ENCODE results near the gene SYNGAP1. TPM values are rescaled to one million over a fixed set of nuclear protein-coding genes. Genes with fewer than 3 reads are reported as not detected.

The SYNGAP1 gene
- total and polyA plus RNA-seq, 2 of the 4 experiments (the other 2 are of a cell fraction): 1.4 to 17.0 TPM

DNA sequence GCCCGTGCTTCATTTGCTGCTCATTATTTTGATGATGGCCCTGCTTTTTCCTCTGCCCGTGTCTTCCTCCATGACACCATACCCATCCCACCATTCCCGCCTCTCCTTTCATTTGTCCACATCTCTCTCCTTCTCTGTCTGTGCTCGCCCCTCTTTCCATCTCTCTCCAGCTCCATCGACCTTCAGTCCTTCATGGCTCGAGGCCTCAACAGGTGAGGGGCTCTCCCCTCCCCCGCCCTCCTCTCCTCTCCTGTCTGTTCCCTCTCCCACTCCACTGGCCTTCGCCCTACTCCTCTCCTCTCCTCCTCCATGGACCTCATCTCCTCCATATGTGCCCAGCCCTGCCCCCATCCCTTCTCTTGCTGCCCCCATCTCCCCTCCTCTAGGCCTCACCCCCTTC is 22.4 kb downstream of the SYNGAP1 start:
- Histone ChIP-seq H4K91ac (ENCODE audit: insufficient read depth, low read depth, low read length) (no peak overlapping the region), H2AK5ac (ENCODE audit: low read depth, low read length) (no peak overlapping the region), H2BK5ac (ENCODE audit: low read depth, low read length, poor library complexity, severe bottlenecking) (no peak overlapping the region), H4K8ac (ENCODE audit: low read depth in 2 of 2, low read length in 2 of 2) (no peak overlapping the region), H4K20me1 (ENCODE audit: insufficient read depth, low read length) (no peaks in the 10 kb centered on the region), H3K23ac (ENCODE audit: low read depth, low read length) (no peak overlapping the region), H3K79me1 (ENCODE audit: low read depth in 1 of 2, low read length in 2 of 2) (peaks cover 0 to 9% of the 10 kb centered on the region in 2 experiments; a peak in 2 of 4 replicates), H3K4ac (ENCODE audit: low read depth, low read length) (no peak overlapping the region), H2AK9ac (replicated peaks; ENCODE audit: low read depth, low read length, poor library complexity) (no peak overlapping the region), H3K4me2 (ENCODE audit: low read depth, low read length) (no peak overlapping the region), H3K27me3 (ENCODE audit: control insufficient read depth, insufficient read depth, low read length) (no peaks in the 10 kb centered on the region), H3K4me1 (ENCODE audit: control insufficient read depth, insufficient read depth, low read length) (no peaks in the 10 kb centered on the region), H3K9me3 (ENCODE audit: control insufficient read depth, insufficient read depth, low read length) (no peaks in the 10 kb centered on the region), H2BK120ac (ENCODE audit: low read depth, low read length) (no peak overlapping the region), H4K5ac (ENCODE audit: low read depth, low read length) (no peak overlapping the region), H3K56ac (ENCODE audit: extremely low read depth, insufficient read depth, low read length) (no peak overlapping the region), H3K9ac (ENCODE audit: low read depth, low read length) (no peak overlapping the region), H3K4me3 (ENCODE audit: insufficient read depth, low read depth, low read length) (no peak overlapping the region), H3K27ac (ENCODE audit: insufficient read depth, low read length) (no peak overlapping the region), H2BK20ac (ENCODE audit: low read depth, low read length) (no peak overlapping the region), H2BK15ac (ENCODE audit: low read depth, low read length) (no peak overlapping the region), H3K9me1 (ENCODE audit: insufficient read depth, low read length) (no peaks in the 10 kb centered on the region; the same call in 1 of the 2 replicates), H3K36me3 (ENCODE audit: control insufficient read depth, insufficient read depth, low read length) (peaks cover 71% of the 10 kb centered on the region), H3K14ac (replicated peaks; ENCODE audit: low read depth, low read length) (no peak overlapping the region), H3K18ac (ENCODE audit: low read depth, low read length) (no peak overlapping the region), H2AFZ (replicated peaks; ENCODE audit: low read length, poor library complexity) (no peak overlapping the region)
- TF ChIP-seq, protein P1, sequence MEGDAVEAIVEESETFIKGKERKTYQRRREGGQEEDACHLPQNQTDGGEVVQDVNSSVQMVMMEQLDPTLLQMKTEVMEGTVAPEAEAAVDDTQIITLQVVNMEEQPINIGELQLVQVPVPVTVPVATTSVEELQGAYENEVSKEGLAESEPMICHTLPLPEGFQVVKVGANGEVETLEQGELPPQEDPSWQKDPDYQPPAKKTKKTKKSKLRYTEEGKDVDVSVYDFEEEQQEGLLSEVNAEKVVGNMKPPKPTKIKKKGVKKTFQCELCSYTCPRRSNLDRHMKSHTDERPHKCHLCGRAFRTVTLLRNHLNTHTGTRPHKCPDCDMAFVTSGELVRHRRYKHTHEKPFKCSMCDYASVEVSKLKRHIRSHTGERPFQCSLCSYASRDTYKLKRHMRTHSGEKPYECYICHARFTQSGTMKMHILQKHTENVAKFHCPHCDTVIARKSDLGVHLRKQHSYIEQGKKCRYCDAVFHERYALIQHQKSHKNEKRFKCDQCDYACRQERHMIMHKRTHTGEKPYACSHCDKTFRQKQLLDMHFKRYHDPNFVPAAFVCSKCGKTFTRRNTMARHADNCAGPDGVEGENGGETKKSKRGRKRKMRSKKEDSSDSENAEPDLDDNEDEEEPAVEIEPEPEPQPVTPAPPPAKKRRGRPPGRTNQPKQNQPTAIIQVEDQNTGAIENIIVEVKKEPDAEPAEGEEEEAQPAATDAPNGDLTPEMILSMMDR (conservative IDR thresholded peaks at IDR 0.05; ENCODE audit: low read depth, low read length): no peak
- no peak for TF ChIP-seq RAD21 (IDR thresholded peaks at IDR 0.05; ENCODE audit: low read length)
- TF ChIP-seq, protein P2, sequence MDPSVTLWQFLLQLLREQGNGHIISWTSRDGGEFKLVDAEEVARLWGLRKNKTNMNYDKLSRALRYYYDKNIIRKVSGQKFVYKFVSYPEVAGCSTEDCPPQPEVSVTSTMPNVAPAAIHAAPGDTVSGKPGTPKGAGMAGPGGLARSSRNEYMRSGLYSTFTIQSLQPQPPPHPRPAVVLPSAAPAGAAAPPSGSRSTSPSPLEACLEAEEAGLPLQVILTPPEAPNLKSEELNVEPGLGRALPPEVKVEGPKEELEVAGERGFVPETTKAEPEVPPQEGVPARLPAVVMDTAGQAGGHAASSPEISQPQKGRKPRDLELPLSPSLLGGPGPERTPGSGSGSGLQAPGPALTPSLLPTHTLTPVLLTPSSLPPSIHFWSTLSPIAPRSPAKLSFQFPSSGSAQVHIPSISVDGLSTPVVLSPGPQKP (IDR thresholded peaks at IDR 0.05; ENCODE audit: borderline replicate concordance, low read depth, low read length): no peak
- TF ChIP-seq MAZ (IDR thresholded peaks at IDR 0.05; ENCODE audit: borderline replicate concordance, low read depth, low read length): no peak
- TF ChIP-seq NFE2L2 (IDR thresholded peaks at IDR 0.05; ENCODE audit: low read depth, low read length): no peak
- 90% methylated on average over 2 of the region's 8 CpGs; no CpG with 5 or more reads in 1 of the 2 experiments for WGBS, 2 experiments (ENCODE audit: extremely low coverage in 2 of 2, insufficient read length in 1 of 2)
- ChIA-PET CTCF (no interaction called here), POLR2A (ENCODE audit: unreplicated experiment) (no interaction called here)
- intact Hi-C loops (cut with micrococcal nuclease): no loop called here
- dilution Hi-C loops (cut with HindIII; ENCODE audit: low sequenced_read_pairs, unreplicated experiment): no loop called here
- ATAC-seq (ENCODE audit: low read depth): no peak
- in situ Hi-C loops (cut with MboI; ENCODE audit: low sequenced_read_pairs): no loop called here
- no TSS peak for BruUV-seq (replicated peaks)
- DNase-seq: no peak
